ENCODE results near the gene MYO5A. TPM values are rescaled to one million over a fixed set of nuclear protein-coding genes. Genes with fewer than 3 reads are reported as not detected.
A peak's percentile ranks its signal among the peaks of the same experiment; 100 is the strongest.

Gene MYO5A
- total RNA-seq, 1 donor from 2014 or later, result 6.5 TPM

DNA sequence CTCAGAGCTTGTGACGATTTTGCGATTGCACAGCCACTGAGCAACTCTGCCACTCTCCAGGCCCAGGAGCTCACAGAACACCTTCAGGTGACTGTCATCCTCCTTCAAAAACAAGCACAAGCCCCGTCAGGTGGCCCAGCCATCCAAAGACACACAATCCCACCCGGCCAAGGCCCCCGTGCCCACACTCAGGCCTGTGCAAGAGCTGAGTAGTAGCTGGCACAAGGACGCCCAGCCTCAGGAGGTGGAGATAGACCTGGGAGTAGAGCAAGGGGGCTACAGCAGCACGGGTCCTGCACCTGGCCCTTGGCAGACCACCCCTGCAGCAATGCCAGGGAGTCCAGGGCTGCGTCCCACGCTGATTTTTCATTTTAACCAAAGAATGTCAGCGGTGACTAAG lies 267.7 kb downstream of the MYO5A start:
- Histone ChIP-seq H3K36me3 (no peaks in the 10 kb centered on the region), H3K4me1 (peaks cover 35% of the 10 kb centered on the region), H3K27me3 (ENCODE audit: low read depth) (no peaks in the 10 kb centered on the region), H3K4me3 (no peak overlapping the region), H3K27ac (replicated peaks) (peak overlapping the region; percentile 66), H3K9me3 (replicated peaks) (no peaks in the 10 kb centered on the region)
- TF ChIP-seq, protein P1, sequence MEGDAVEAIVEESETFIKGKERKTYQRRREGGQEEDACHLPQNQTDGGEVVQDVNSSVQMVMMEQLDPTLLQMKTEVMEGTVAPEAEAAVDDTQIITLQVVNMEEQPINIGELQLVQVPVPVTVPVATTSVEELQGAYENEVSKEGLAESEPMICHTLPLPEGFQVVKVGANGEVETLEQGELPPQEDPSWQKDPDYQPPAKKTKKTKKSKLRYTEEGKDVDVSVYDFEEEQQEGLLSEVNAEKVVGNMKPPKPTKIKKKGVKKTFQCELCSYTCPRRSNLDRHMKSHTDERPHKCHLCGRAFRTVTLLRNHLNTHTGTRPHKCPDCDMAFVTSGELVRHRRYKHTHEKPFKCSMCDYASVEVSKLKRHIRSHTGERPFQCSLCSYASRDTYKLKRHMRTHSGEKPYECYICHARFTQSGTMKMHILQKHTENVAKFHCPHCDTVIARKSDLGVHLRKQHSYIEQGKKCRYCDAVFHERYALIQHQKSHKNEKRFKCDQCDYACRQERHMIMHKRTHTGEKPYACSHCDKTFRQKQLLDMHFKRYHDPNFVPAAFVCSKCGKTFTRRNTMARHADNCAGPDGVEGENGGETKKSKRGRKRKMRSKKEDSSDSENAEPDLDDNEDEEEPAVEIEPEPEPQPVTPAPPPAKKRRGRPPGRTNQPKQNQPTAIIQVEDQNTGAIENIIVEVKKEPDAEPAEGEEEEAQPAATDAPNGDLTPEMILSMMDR (IDR thresholded peaks at IDR 0.05; ENCODE audit: borderline replicate concordance), result no peak
- DNase-seq, result no peak
- intact Hi-C loops (cut with micrococcal nuclease), result loop anchor here (10.0 kb wide), 1 partner anchor 64 kb away; no protein-coding TSS in a partner anchor

DNA sequence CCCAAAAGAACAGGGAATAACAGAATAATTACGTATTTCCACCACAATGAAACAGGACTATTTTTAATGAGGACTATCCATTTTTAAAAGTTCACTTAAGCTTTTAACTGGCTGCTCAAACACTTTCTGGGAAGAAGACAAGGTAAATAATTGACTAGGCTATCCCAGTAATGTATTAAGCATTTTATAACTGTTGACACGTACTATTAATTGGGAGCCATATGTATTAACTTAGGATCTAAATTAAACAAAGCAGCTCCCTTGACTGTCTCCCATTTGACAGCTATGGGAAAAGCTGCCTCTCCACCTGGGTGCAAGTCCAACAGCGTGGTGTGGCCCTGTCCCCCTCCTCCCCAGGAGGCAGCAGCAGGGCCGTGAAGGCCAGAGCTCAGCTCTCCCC lies 269.2 kb downstream of the MYO5A start:
- peaks cover 35% of the 10 kb centered on the region for H3K4me1 ChIP-seq
- TF ChIP-seq, protein P1 (IDR thresholded peaks at IDR 0.05; ENCODE audit: borderline replicate concordance), result no peak
- H3K36me3 ChIP-seq, result no peaks in the 10 kb centered on the region
- DNase-seq, result no peak
- H3K27me3 ChIP-seq (ENCODE audit: low read depth), result no peaks in the 10 kb centered on the region
- H3K27ac ChIP-seq (replicated peaks), result no peak overlapping the region
- intact Hi-C loops (cut with micrococcal nuclease), result loop anchor here (5.0 kb wide), 1 partner anchor 478 kb away; no protein-coding TSS in a partner anchor
- no peak overlapping the region for H3K4me3 ChIP-seq
- H3K9me3 ChIP-seq (replicated peaks), result no peaks in the 10 kb centered on the region

GRCh38 chr15:52258461-52258860 lies 270.2 kb downstream of the MYO5A start:
- Histone ChIP-seq H3K27ac (replicated peaks) (no peak overlapping the region), H3K36me3 (no peaks in the 10 kb centered on the region), H3K27me3 (ENCODE audit: low read depth) (no peaks in the 10 kb centered on the region), H3K9me3 (replicated peaks) (no peaks in the 10 kb centered on the region), H3K4me1 (peaks cover 35% of the 10 kb centered on the region), H3K4me3 (no peak overlapping the region)
- TF ChIP-seq, protein P1 (IDR thresholded peaks at IDR 0.05; ENCODE audit: borderline replicate concordance), result no peak
- intact Hi-C loops (cut with micrococcal nuclease), result loop anchor here (5.0 kb wide), 1 partner anchor 479 kb away; no protein-coding TSS in a partner anchor
- no peak for DNase-seq

GRCh38 chr15:52257734-52258062 lies 271.0 kb downstream of the MYO5A start:
- intact Hi-C loops (cut with micrococcal nuclease), result loop anchor here (5.0 kb wide), 1 partner anchor 480 kb away; no protein-coding TSS in a partner anchor
- H3K4me1 ChIP-seq, result peaks cover 35% of the 10 kb centered on the region
- H3K9me3 ChIP-seq (replicated peaks), result no peaks in the 10 kb centered on the region
- peak overlapping the region; percentile 2 for H3K27ac ChIP-seq (replicated peaks)
- no peak for DNase-seq
- no peak overlapping the region for H3K4me3 ChIP-seq
- H3K36me3 ChIP-seq, result no peaks in the 10 kb centered on the region
- H3K27me3 ChIP-seq (ENCODE audit: low read depth), result no peaks in the 10 kb centered on the region
- TF ChIP-seq, protein P1 (IDR thresholded peaks at IDR 0.05; ENCODE audit: borderline replicate concordance), result no peak

Small RNA genes within 50 kb of the gene (microRNA-seq; reads per million reads assigned to microRNA genes)
- gene MIR1266, result not detected

Other genes starting within 250 kb of the MYO5A start
- gene MYO5C, start 233.1 kb downstream of the MYO5A start, total RNA-seq, result 2.9 TPM
- 162 TPM for gene ARPP19, start 40.1 kb upstream of the MYO5A start, total RNA-seq
- gene ATOSA, start 150.5 kb upstream of the MYO5A start, total RNA-seq, result 21.8 TPM